Measurements from ENCODE around the gene PRCC. TPM values are rescaled to one million over a fixed set of nuclear protein-coding genes. Genes with fewer than 3 reads are reported as not detected.
A peak's percentile ranks its signal among the peaks of the same experiment; 100 is the strongest.

PRCC gene
- total and polyA plus RNA-seq, 7 experiments from 2014 or later = 40.9 to 88.9 (median 60.8) TPM

GRCh38 chr1:156840898-156841279, 73.6 kb downstream of the PRCC start:
- DNase-seq (no peak), ATAC-seq (no peak)
- ChIA-PET CTCF (interaction anchor here (0.6 to 1.1 kb wide), 2 partner anchors 19 to 52 kb away, joined by 3 to 4 read pairs; no protein-coding TSS in a partner anchor), POLR2A (no interaction called here)
- Mint-ChIP-seq H3K9me3 (peaks cover 0 to 4% (median 0%) of the 10 kb centered on the region in 11 donors), H3K27ac (no peak overlapping the region), H3K4me3 (no peak overlapping the region), H3K27me3 (peaks cover 37 to 53% (median 45%) of the 10 kb centered on the region in 5 donors), H3K36me3 (peaks cover 0 to 2% (median 0%) of the 10 kb centered on the region in 5 donors), H3K4me1 (peaks cover 5 to 44% (median 17%) of the 10 kb centered on the region in 7 donors)
- H3K9me3 ChIP-seq (ENCODE audit: control insufficient read depth in 2 of 3, low read length in 3 of 3) = no peaks in the 10 kb centered on the region
- H3K27me3 ChIP-seq (ENCODE audit: control insufficient read depth in 2 of 2, insufficient read depth in 2 of 2, low read length in 2 of 2) = peaks cover 0 to 3% of the 10 kb centered on the region in 2 donors
- H3K27ac ChIP-seq (ENCODE audit: low read depth, low read length) = no peak overlapping the region
- H3K4me3 ChIP-seq (ENCODE audit: low read length) = no peak overlapping the region
- peaks cover 8 to 12% of the 10 kb centered on the region in 2 donors for H3K4me1 ChIP-seq (ENCODE audit: control insufficient read depth in 2 of 2, insufficient read depth in 2 of 2, low read length in 2 of 2)
- no peaks in the 10 kb centered on the region for H3K36me3 ChIP-seq (ENCODE audit: control insufficient read depth in 2 of 3, insufficient read depth in 3 of 3, low read length in 3 of 3)
- intact Hi-C loops (cut with micrococcal nuclease) = no loop called here

GRCh38 chr1:156841295-156841855, 74.0 kb downstream of the PRCC start:
- H3K4me3 Mint-ChIP-seq = no peak overlapping the region
- no peak overlapping the region for H3K27ac Mint-ChIP-seq
- H3K4me1 Mint-ChIP-seq = peaks cover 5 to 42% (median 18%) of the 10 kb centered on the region in 7 donors
- no peak overlapping the region for H3K4me3 ChIP-seq (ENCODE audit: low read length)
- H3K27me3 ChIP-seq (ENCODE audit: control insufficient read depth in 2 of 2, insufficient read depth in 2 of 2, low read length in 2 of 2) = peaks cover 0 to 3% of the 10 kb centered on the region in 2 donors
- peaks cover 0 to 2% (median 0%) of the 10 kb centered on the region in 5 donors for H3K36me3 Mint-ChIP-seq
- H3K36me3 ChIP-seq (ENCODE audit: control insufficient read depth in 2 of 3, insufficient read depth in 3 of 3, low read length in 3 of 3) = no peaks in the 10 kb centered on the region
- POLR2A ChIA-PET = no interaction called here
- H3K27me3 Mint-ChIP-seq = peaks cover 42 to 58% (median 45%) of the 10 kb centered on the region in 5 donors
- intact Hi-C loops (cut with micrococcal nuclease) = no loop called here
- CTCF ChIA-PET = interaction anchor here (0.6 to 1.1 kb wide), 2 partner anchors 18 to 51 kb away, joined by 3 to 4 read pairs; no protein-coding TSS in a partner anchor
- H3K27ac ChIP-seq (ENCODE audit: low read depth, low read length) = no peak overlapping the region
- DNase-seq = no peak
- H3K9me3 Mint-ChIP-seq = peaks cover 0 to 3% (median 0%) of the 10 kb centered on the region in 11 donors
- peaks cover 4 to 12% of the 10 kb centered on the region in 2 donors for H3K4me1 ChIP-seq (ENCODE audit: control insufficient read depth in 2 of 2, insufficient read depth in 2 of 2, low read length in 2 of 2)
- ATAC-seq = no peak
- H3K9me3 ChIP-seq (ENCODE audit: control insufficient read depth in 2 of 3, low read length in 3 of 3) = no peaks in the 10 kb centered on the region

- DNase-seq = no peak
- Mint-ChIP-seq H3K9me3 (peaks cover 0 to 3% (median 0%) of the 10 kb centered on the region in 11 donors), H3K27me3 (peaks cover 44 to 62% (median 45%) of the 10 kb centered on the region in 5 donors), H3K36me3 (peaks cover 0 to 2% (median 0%) of the 10 kb centered on the region in 5 donors), H3K4me1 (peaks cover 6 to 32% (median 24%) of the 10 kb centered on the region in 7 donors), H3K4me3 (no peak overlapping the region), H3K27ac (peak overlapping the region in 1 of 9 donors; percentile 26)
- ChIA-PET POLR2A (no interaction called here), CTCF (no interaction called here)
- no peak overlapping the region for H3K27ac ChIP-seq (ENCODE audit: low read depth, low read length)
- H3K4me3 ChIP-seq (ENCODE audit: low read length) = no peak overlapping the region
- H3K36me3 ChIP-seq (ENCODE audit: control insufficient read depth in 2 of 3, insufficient read depth in 3 of 3, low read length in 3 of 3) = no peaks in the 10 kb centered on the region
- no peak for ATAC-seq
- H3K27me3 ChIP-seq (ENCODE audit: control insufficient read depth in 2 of 2, insufficient read depth in 2 of 2, low read length in 2 of 2) = peaks cover 0 to 3% of the 10 kb centered on the region in 2 donors
- intact Hi-C loops (cut with micrococcal nuclease) = no loop called here
- no peaks in the 10 kb centered on the region for H3K9me3 ChIP-seq (ENCODE audit: control insufficient read depth in 2 of 3, low read length in 3 of 3)
- peaks cover 0 to 12% of the 10 kb centered on the region in 2 donors for H3K4me1 ChIP-seq (ENCODE audit: control insufficient read depth in 2 of 2, insufficient read depth in 2 of 2, low read length in 2 of 2)
Measured at GRCh38 chr1:156842618-156843300, 75.4 kb downstream of the PRCC start.

- Mint-ChIP-seq H3K4me1 (peaks cover 8 to 42% (median 31%) of the 10 kb centered on the region in 7 donors), H3K27ac (no peak overlapping the region), H3K9me3 (peaks cover 0 to 3% (median 0%) of the 10 kb centered on the region in 11 donors), H3K27me3 (peaks cover 38 to 67% (median 48%) of the 10 kb centered on the region in 5 donors), H3K36me3 (peaks cover 0 to 2% (median 0%) of the 10 kb centered on the region in 5 donors), H3K4me3 (peak overlapping the region in 8 of 10 donors; percentile 2 to 82 (median 62))
- ChIA-PET POLR2A (no interaction called here), CTCF (interaction anchor here (0.5 kb wide), 1 partner anchor 52 kb away, joined by 4 read pairs; no protein-coding TSS in a partner anchor)
- peaks cover 0 to 3% of the 10 kb centered on the region in 2 donors for H3K27me3 ChIP-seq (ENCODE audit: control insufficient read depth in 2 of 2, insufficient read depth in 2 of 2, low read length in 2 of 2)
- H3K27ac ChIP-seq (ENCODE audit: low read depth, low read length) = no peak overlapping the region
- intact Hi-C loops (cut with micrococcal nuclease) = no loop called here
- DNase-seq = no peak
- ATAC-seq = no peak
- no peaks in the 10 kb centered on the region for H3K9me3 ChIP-seq (ENCODE audit: control insufficient read depth in 2 of 3, low read length in 3 of 3)
- no peaks in the 10 kb centered on the region for H3K36me3 ChIP-seq (ENCODE audit: control insufficient read depth in 2 of 3, insufficient read depth in 3 of 3, low read length in 3 of 3)
- H3K4me1 ChIP-seq (ENCODE audit: control insufficient read depth in 2 of 2, insufficient read depth in 2 of 2, low read length in 2 of 2) = peaks cover 0 to 19% of the 10 kb centered on the region in 2 donors
- no peak overlapping the region for H3K4me3 ChIP-seq (ENCODE audit: low read length)
Measured at GRCh38 chr1:156844102-156844501, 76.8 kb downstream of the PRCC start.

GRCh38 chr1:156844638-156845037, 77.3 kb downstream of the PRCC start:
- no peak for DNase-seq
- Mint-ChIP-seq H3K27me3 (peaks cover 36 to 65% (median 47%) of the 10 kb centered on the region in 5 donors), H3K27ac (no peak overlapping the region), H3K36me3 (peaks cover 0 to 2% (median 0%) of the 10 kb centered on the region in 5 donors), H3K4me3 (peak overlapping the region in 9 of 10 donors; percentile 2 to 82 (median 69)), H3K4me1 (peaks cover 10 to 43% (median 34%) of the 10 kb centered on the region in 7 donors), H3K9me3 (peaks cover 0 to 3% (median 0%) of the 10 kb centered on the region in 11 donors)
- no peaks in the 10 kb centered on the region for H3K36me3 ChIP-seq (ENCODE audit: control insufficient read depth in 2 of 3, insufficient read depth in 3 of 3, low read length in 3 of 3)
- H3K4me1 ChIP-seq (ENCODE audit: control insufficient read depth in 2 of 2, insufficient read depth in 2 of 2, low read length in 2 of 2) = peaks cover 0 to 19% of the 10 kb centered on the region in 2 donors
- H3K4me3 ChIP-seq (ENCODE audit: low read length) = peak overlapping the region; percentile 27
- intact Hi-C loops (cut with micrococcal nuclease) = no loop called here
- H3K9me3 ChIP-seq (ENCODE audit: control insufficient read depth in 2 of 3, low read length in 3 of 3) = no peaks in the 10 kb centered on the region
- ChIA-PET POLR2A (no interaction called here), CTCF (interaction anchor here (0.5 kb wide), 1 partner anchor 53 kb away, joined by 4 read pairs; no protein-coding TSS in a partner anchor)
- ATAC-seq = no peak
- H3K27me3 ChIP-seq (ENCODE audit: control insufficient read depth in 2 of 2, insufficient read depth in 2 of 2, low read length in 2 of 2) = peaks cover 0 to 3% of the 10 kb centered on the region in 2 donors
- no peak overlapping the region for H3K27ac ChIP-seq (ENCODE audit: low read depth, low read length)

- Histone ChIP-seq H3K4me1 (ENCODE audit: control insufficient read depth in 2 of 2, insufficient read depth in 2 of 2, low read length in 2 of 2) (peaks cover 0 to 19% of the 10 kb centered on the region in 2 donors), H3K36me3 (ENCODE audit: control insufficient read depth in 2 of 3, insufficient read depth in 3 of 3, low read length in 3 of 3) (no peaks in the 10 kb centered on the region), H3K4me3 (ENCODE audit: low read length) (peak overlapping the region; percentile 27), H3K27me3 (ENCODE audit: control insufficient read depth in 2 of 2, insufficient read depth in 2 of 2, low read length in 2 of 2) (peaks cover 0 to 3% of the 10 kb centered on the region in 2 donors), H3K9me3 (ENCODE audit: control insufficient read depth in 2 of 3, low read length in 3 of 3) (no peaks in the 10 kb centered on the region), H3K27ac (ENCODE audit: low read depth, low read length) (no peak overlapping the region)
- CTCF ChIA-PET = no interaction called here
- peaks cover 32 to 60% (median 46%) of the 10 kb centered on the region in 5 donors for H3K27me3 Mint-ChIP-seq
- H3K4me3 Mint-ChIP-seq = peak overlapping the region; percentile 54 to 82 (median 70)
- peaks cover 10 to 43% (median 34%) of the 10 kb centered on the region in 7 donors for H3K4me1 Mint-ChIP-seq
- DNase-seq = peak in 7 of 9 donors; percentile 19 to 47 (median 28)
- peak; percentile 64 for ATAC-seq
- peaks cover 0 to 3% (median 0%) of the 10 kb centered on the region in 11 donors for H3K9me3 Mint-ChIP-seq
- peak overlapping the region in 1 of 9 donors; percentile 46 for H3K27ac Mint-ChIP-seq
- POLR2A ChIA-PET = no interaction called here
- intact Hi-C loops (cut with micrococcal nuclease) = no loop called here
- H3K36me3 Mint-ChIP-seq = peaks cover 0 to 2% (median 0%) of the 10 kb centered on the region in 5 donors
Measured at GRCh38 chr1:156845055-156845952, 78.0 kb downstream of the PRCC start.
